NB4 (cell line): Measurements from ENCODE around the gene SLC35E1.

Source experiments
- DNase-seq: peaks from one replicate; pipeline ENCODE4 v3.0.0; 2010; ENCODE audit warnings: low read depth
- H3K4me3 ChIP-seq: one replicate; pipeline ENCODE4 v1.5.1; 2011; ENCODE audit warnings: mild to moderate bottlenecking, low read depth, low read length, moderate library complexity
- MYC ChIP-seq: IDR thresholded peaks from 2 replicates; pipeline ENCODE4 v1.6.1; 2011; ENCODE audit warnings: low read depth, low read length
- POLR2A ChIP-seq: IDR thresholded peaks from 2 replicates; pipeline ENCODE4 v1.6.1; 2011; ENCODE audit warnings: mild to moderate bottlenecking; ENCODE audit not compliant: insufficient read length; ENCODE audit errors: extremely low read depth
- TF ChIP-seq, protein P1 (sequence below): IDR thresholded peaks from 2 replicates; pipeline ENCODE4 v1.6.1; 2011; ENCODE audit warnings: low read depth, low read length
- TF ChIP-seq, protein P2 (sequence below): IDR thresholded peaks from one replicate; pipeline ENCODE4 v1.5.1; 2012; ENCODE audit warnings: low read depth, low read length

Gene SLC35E1

DNA sequence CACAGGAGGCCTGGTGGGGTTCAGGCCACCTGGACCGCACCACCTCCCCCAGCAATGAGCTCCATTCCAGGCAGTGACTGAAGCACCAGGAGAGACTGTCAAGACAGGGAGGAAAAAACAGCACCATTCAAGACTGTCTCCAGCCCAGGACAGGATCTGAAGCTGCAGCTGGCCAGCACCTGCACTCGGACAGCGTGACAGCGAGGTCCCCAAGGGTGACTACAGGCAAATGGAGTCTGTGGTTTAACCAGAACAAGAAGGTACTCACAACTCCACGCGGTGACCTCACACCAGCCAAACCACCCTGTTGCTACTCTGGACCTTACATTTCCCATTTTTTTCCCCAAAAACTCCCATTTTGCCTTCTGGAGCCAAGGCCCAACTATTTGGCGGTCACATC lies 46.0 kb upstream of the SLC35E1 start:
- no peak for DNase-seq
- H3K4me3 ChIP-seq = no peak overlapping the region
- TF ChIP-seq POLR2A = no peak
- TF ChIP-seq, protein P1, sequence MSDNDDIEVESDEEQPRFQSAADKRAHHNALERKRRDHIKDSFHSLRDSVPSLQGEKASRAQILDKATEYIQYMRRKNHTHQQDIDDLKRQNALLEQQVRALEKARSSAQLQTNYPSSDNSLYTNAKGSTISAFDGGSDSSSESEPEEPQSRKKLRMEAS = no peak
- TF ChIP-seq, protein P2, sequence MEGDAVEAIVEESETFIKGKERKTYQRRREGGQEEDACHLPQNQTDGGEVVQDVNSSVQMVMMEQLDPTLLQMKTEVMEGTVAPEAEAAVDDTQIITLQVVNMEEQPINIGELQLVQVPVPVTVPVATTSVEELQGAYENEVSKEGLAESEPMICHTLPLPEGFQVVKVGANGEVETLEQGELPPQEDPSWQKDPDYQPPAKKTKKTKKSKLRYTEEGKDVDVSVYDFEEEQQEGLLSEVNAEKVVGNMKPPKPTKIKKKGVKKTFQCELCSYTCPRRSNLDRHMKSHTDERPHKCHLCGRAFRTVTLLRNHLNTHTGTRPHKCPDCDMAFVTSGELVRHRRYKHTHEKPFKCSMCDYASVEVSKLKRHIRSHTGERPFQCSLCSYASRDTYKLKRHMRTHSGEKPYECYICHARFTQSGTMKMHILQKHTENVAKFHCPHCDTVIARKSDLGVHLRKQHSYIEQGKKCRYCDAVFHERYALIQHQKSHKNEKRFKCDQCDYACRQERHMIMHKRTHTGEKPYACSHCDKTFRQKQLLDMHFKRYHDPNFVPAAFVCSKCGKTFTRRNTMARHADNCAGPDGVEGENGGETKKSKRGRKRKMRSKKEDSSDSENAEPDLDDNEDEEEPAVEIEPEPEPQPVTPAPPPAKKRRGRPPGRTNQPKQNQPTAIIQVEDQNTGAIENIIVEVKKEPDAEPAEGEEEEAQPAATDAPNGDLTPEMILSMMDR = no peak
- no peak for TF ChIP-seq MYC

DNA sequence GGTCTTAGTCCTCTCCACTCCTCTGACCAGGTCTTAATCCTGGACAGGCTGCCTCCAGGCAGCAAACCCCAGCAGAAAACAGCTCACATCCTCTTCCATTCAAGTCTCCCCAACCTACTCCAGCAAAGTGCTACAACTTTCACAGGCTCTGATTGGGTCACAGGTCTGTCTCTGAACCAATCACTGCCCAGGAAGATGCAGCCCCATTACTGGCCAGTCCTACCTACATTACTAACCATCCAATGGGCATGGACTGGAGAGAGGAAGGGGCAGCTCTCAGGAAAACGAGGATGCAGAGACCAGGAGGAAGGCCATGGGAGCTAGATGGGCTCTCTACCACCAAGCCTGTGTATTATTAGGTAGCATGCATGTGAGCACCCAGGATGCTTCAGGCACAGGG lies 43.6 kb upstream of the SLC35E1 start:
- peak; percentile 36 for DNase-seq
- H3K4me3 ChIP-seq = no peak overlapping the region
- TF ChIP-seq MYC (no peak), POLR2A (no peak)
- TF ChIP-seq, protein P1 = no peak
- TF ChIP-seq, protein P2 = no peak

DNA sequence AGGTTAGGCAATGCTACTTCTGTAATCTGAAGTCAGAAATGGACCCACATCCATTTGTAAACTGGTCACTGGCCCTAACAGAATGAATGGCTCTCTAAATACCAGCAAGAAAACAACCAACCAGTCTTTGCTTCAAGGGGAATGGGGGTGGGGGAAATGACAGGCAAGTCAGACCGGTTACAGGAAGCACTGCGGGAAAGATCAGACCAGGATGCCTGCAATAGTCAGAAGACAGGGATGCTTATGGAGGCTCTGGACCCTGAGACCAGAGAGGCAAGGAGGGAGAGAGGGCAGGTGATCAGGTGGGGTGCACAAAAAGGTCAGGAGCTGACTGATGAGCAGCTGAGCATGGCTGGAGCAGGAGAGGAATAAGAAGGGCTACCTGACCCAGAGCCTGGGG lies 42.7 kb upstream of the SLC35E1 start:
- H3K4me3 ChIP-seq = no peak overlapping the region
- no peak for DNase-seq
- TF ChIP-seq MYC = no peak
- TF ChIP-seq POLR2A = no peak

DNA sequence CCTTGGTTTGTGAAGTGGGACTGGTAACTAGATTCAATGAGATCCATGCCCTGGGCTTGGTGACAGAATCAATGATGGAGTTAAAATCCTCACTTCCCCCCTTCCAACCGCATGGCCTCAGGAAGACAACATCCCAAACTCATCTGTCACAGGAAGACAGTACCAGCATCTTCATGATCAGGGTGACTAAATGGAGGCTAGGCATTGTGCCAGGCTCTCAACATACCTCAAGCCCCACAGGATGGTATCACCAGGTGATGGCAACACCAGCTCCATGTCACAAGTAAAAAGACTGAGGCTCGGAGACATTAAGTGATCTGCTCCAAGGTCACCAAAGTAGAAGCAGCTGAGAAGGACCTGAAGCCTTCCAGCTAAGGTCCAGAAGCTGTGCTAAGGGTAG lies 41.6 kb upstream of the SLC35E1 start:
- TF ChIP-seq POLR2A (no peak), MYC (no peak)
- TF ChIP-seq, protein P2 = no peak
- TF ChIP-seq, protein P1 = no peak
- no peak overlapping the region for H3K4me3 ChIP-seq
- no peak for DNase-seq

DNA sequence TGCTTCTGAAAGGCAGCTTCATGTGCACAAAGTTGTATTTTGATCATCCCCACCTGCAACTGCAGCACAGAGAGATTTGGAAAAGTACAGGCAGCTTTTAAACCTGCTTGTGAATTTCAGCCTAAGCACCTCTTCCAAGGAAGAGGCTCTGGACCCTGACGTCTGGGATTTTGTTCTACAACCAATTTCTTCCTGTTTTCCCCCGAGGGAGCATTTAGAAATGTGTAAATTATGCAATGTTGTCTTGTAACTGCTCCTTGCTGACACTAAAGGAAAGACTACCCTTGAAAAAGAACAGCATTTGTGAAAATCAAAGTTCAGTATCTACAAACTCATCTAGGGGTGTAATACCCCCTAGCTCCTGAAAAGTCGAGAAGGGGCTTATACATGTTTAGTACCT lies 40.4 kb upstream of the SLC35E1 start:
- peak; percentile 64 for DNase-seq
- H3K4me3 ChIP-seq = no peak overlapping the region
- TF ChIP-seq, protein P2 = no peak
- no peak for TF ChIP-seq MYC
- TF ChIP-seq POLR2A = no peak
- TF ChIP-seq, protein P1 = no peak

DNA sequence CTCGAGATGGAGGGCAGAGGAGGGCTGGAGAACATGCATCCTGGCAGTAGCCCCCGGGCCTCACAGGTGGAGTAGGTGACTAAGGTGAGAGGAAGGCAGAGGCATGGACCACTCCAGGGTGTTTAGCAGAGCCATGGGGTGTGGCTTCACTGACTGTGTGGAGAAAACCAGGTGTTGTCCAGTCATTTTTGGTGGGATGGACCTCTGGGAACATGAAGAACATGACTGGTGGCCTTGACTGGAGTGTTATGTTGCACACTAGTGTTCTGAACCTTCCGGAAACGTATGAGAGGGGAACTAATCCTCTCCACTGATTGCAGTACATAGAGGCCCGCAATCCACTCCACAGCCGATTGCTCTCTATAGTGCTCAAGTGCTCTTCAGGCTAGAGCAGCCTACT lies 38.9 kb upstream of the SLC35E1 start:
- no peak overlapping the region for H3K4me3 ChIP-seq
- no peak for DNase-seq
- TF ChIP-seq, protein P2 = no peak
- TF ChIP-seq POLR2A (no peak), MYC (no peak)
- TF ChIP-seq, protein P1 = no peak
